Activated CD4-positive, alpha-beta T cell treated with anti-CD3 and anti-CD28 coated beads, Interleukin-2, amount 50 U/mL, for 48 hours (primary cell): ENCODE data around the gene KMT5B.

ENCODE experiments used
- DNase-seq, 2 experiments: peaks; one replicate each; pipeline ENCODE4 v3.0.0-alpha.2; 2020

The KMT5B gene

GRCh38 chr11:68142441-68143309 is 70.4 kb downstream of the KMT5B start:
- DNase-seq: no peak

DNA sequence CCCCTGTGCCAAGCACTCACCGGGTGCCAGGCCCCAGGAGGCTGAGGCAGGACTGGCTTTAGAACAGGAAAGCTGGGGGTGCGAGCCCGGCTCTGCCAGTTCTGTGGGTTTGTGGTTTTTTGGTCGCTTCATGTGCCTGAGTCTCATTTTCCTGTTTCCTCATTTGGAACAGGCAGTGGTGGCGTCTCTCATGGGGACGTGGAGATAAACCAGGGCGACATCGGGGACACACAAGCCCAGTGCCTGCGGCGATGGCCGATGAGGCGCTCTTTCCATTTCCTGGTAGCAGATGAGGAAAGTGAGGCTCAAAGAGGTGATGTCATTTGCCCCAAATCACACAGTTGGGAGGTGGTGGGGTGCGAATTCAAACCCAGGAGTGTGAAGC is 71.1 kb downstream of the KMT5B start:
- peak; percentile 64 to 74 for DNase-seq

GRCh38 chr11:68141246-68142027 is 71.7 kb downstream of the KMT5B start:
- no peak for DNase-seq

- DNase-seq: no peak
Measured at GRCh38 chr11:68140496-68141245, 72.4 kb downstream of the KMT5B start.

DNA sequence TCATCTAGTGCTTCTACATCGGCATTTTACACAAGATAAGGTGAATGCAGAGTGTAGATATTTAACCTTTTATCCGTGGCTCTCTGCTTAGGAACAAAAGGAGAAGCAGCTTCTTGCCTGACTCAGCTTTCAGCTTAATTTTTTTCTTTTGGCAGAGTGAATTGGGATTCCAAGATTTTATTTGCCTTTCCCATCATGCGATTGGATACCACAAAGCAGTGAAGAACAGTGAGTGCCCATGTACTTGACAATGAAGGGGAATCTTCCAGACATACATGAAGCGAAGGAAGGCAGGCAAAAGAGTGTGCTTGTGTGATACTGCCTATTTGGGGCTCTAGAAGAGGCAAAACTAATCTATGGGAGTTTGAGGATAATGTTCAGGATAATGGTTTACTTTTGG is 74.9 kb downstream of the KMT5B start:
- no peak for DNase-seq

GRCh38 chr11:68137833-68138232 is 75.3 kb downstream of the KMT5B start:
- DNase-seq: no peak

- no peak for DNase-seq
Measured at GRCh38 chr11:68136866-68137265, 76.2 kb downstream of the KMT5B start.

DNA sequence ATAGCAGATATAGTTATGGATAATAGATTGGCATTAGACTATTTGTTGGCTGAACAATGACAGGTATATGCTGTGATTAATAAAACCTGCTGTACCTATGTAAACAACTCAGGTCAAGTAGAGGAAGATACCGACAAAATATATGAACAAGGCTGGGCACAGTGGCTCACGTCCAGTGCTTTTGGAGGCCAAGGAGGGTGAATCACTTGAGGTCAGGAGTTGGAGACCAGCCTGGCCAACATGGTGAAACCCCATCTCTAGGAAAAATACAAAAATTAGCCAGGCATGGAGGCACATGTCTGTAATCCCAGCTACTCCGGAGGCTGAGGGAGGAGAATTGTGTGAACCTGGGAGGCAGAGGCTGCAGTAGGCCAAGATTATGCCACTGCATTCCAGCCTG is 77.9 kb downstream of the KMT5B start:
- DNase-seq: no peak

- DNase-seq: no peak
Measured at GRCh38 chr11:68133761-68134160, 79.3 kb downstream of the KMT5B start.

GRCh38 chr11:68130121-68130520 is 83.0 kb downstream of the KMT5B start:
- DNase-seq: no peak

DNA sequence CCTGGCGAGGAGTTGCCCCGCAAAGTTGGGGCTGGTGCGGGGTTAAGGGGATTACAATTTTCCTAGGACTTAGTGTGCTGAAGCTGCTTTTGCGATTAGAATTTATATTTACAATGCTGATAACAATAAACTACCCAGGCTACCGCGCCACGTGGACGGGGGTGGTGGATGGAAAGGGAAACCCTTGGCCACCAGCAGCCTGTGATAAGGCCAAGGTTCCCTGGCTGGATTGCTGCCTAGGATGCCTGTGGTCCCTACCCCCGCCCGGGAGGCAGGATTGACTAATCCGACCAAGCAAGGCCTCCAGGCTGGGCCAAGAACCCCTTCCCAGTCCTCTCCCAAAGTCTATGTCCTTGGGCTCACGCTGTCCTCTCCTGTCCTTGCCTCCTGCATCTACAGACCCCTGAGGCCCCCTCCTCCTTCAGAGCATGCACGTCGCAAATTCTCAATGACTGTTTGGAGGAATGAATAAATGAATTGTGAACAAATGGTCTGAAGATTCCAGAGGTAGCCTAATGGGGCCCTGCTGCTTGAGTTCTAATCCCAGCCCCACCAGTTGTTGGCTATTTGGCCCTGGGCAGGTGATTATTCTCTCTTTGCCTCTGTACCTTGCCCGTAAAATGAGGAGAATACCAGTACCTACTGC is 84.3 kb downstream of the KMT5B start:
- no peak for DNase-seq

DNA sequence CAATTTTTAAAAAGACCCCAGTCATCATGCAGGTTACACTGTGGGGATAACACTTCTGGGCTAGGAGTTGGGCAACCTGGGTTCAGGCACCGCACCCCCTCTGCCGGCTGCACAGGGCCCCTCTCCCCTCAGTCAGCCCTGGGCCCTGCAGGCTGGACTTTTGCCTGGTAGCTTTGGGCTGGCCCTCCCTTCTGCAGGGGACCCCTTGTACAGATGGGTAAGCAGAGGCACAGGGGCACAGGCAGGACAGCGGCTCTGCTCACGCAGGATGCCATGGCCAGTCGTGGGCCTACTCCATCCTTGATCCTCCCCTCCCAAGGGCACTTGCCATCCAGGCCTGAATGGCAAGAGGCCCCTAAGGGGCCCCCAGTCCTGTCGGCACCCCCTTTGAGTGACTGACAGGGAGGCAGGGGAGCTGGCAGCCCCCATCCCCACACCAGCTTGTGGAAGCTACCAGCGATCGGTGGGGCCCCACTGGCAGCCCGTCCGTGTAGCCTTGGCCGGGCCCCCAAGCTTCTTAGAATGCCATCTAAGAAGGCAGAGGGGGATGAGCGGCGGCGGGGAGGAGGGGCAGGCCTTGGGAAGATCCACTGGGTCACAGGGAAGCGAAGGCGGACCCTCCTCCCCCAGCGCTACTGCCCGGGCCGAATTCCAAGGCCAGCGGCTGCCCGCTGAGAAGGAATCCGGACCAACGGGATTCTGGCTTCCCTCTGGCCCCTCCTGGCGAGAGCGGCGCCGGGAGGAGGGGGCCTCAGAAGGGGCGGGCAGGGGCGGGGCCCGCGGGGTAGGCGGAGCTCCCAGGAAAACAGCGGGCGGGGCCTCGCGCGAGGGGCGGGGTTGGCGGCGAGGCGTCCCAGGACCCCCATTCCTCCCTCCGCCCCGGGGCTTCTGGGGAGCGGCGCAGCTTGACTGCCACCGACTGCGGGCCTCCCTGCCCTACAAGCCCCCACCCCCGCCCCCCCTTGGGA is 85.1 kb downstream of the KMT5B start:
- no peak for DNase-seq

- DNase-seq: no peak
Measured at GRCh38 chr11:68125164-68125563, 87.9 kb downstream of the KMT5B start.

GRCh38 chr11:68122936-68123539 is 90.1 kb downstream of the KMT5B start:
- DNase-seq: no peak

GRCh38 chr11:68121067-68121899 is 91.8 kb downstream of the KMT5B start, which contains the start of gene CHKA:
TSS of gene CHKA (minus strand) at chr11:68121388. CDS start at chr11:68121177, 211 bp downstream.
- peak; percentile 87 to 88 for DNase-seq

- peak; percentile 41 to 50 for DNase-seq
Measured at GRCh38 chr11:68120273-68121066, 92.6 kb downstream of the KMT5B start.

GRCh38 chr11:68118706-68119448 is 94.2 kb downstream of the KMT5B start:
- DNase-seq: no peak

GRCh38 chr11:68117853-68118470 is 95.1 kb downstream of the KMT5B start:
- DNase-seq: no peak
